GM12878 (cell line): Measurements from ENCODE around the gene ATP6V0D1.

Experiments used
- BHLHE40 ChIP-seq, 2 experiments: fragments of 450-650 bp in 1 of 2; IDR thresholded peaks; 2 replicates each; pipeline ENCODE4 v1.6.1; 2011 to 2017; ENCODE audit warnings: low read depth in 2 of 2, borderline replicate concordance in 1 of 2, improper control_type of control experiment in 1 of 2, low read length in 1 of 2, mild to moderate bottlenecking in 1 of 2
- CHD2 ChIP-seq: IDR thresholded peaks from 2 replicates; pipeline ENCODE4 v1.6.1; 2011; ENCODE audit warnings: low read depth, low read length, improper control_type of control experiment, borderline replicate concordance
- CTCF ChIP-seq, 3 experiments: IDR thresholded peaks in 2 of 3; conservative IDR thresholded peaks in 1 of 3; 2 replicates each; pipeline ENCODE4 v1.5.1; 2011; ENCODE audit warnings: low read depth in 3 of 3, low read length in 3 of 3, mild to moderate bottlenecking in 3 of 3, control low read depth in 2 of 3, moderate library complexity in 2 of 3, inconsistent platforms in 1 of 3, mixed read lengths in 1 of 3; ENCODE audit not compliant: control insufficient read depth in 2 of 3, insufficient read depth in 1 of 3; ENCODE audit errors: extremely low read depth in 1 of 3
- EGR1 ChIP-seq, 2 experiments: IDR thresholded peaks; 1 replicate in 1 of 2; 2 replicates in 1 of 2; pipeline ENCODE4 v1.6.1; 2011 to 2012; ENCODE audit warnings: low read depth in 2 of 2, low read length in 2 of 2, borderline replicate concordance in 1 of 2, mild to moderate bottlenecking in 1 of 2, moderate library complexity in 1 of 2
- NR2C1 ChIP-seq: fragments of 450-650 bp; IDR thresholded peaks from 2 replicates; pipeline ENCODE4 v1.6.1; 2017; ENCODE audit warnings: antibody characterized with exemption, mild to moderate bottlenecking, moderate library complexity
- POU2F2 ChIP-seq: IDR thresholded peaks from 3 replicates; pipeline ENCODE4 v1.6.1; 2011; ENCODE audit warnings: low read depth, mild to moderate bottlenecking, low read length, borderline replicate concordance
- SIN3A ChIP-seq: IDR thresholded peaks from 2 replicates; pipeline ENCODE4 v1.6.1; 2012; ENCODE audit warnings: low read depth, low read length, improper control_type of control experiment
- TF ChIP-seq, protein P1 (sequence below): IDR thresholded peaks from 2 replicates; pipeline ENCODE4 v1.6.1; 2011; ENCODE audit warnings: borderline replicate concordance, low read depth, mild to moderate bottlenecking, moderate library complexity, mixed read lengths, low read length; ENCODE audit not compliant: insufficient read depth; ENCODE audit errors: extremely low read length

DNA sequence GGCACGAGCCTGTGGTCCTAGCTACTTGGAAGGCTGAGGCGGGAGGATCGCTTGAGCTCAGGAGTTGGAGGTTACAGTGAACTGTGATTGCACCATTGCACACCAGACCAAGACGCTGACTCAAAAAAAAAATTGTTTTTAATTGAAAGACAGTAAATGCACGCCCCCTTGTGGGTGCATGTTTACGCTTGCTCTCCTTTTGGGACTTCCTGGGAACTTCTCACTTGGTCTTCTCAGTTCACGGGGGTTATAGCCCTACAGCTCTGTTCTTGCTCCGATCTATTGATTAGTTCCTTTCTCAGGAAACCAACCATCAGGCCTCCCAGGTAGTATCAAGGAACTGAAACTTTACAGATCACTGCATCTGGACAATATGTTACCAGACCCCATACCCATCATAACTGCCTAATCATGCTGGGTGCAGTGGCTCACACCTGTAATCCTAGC lies 33.4 kb upstream of the ATP6V0D1 start:
- TF ChIP-seq POU2F2 = 0 out of 3 replicates have a peak, but pooled peaks have one; percentile 43
- peak; percentile 66 to 82 (median 71); a peak in 5 of 6 replicates for TF ChIP-seq CTCF (IDR thresholded peaks at IDR 0.05 in 2 of 3, conservative IDR thresholded peaks at IDR 0.05 in 1 of 3; ENCODE audit: control insufficient read depth in 2 of 3, extremely low read depth in 1 of 3, insufficient read depth in 1 of 3, low read depth in 3 of 3, low read length in 3 of 3)
- no peak for TF ChIP-seq CHD2
- TF ChIP-seq, protein P1, sequence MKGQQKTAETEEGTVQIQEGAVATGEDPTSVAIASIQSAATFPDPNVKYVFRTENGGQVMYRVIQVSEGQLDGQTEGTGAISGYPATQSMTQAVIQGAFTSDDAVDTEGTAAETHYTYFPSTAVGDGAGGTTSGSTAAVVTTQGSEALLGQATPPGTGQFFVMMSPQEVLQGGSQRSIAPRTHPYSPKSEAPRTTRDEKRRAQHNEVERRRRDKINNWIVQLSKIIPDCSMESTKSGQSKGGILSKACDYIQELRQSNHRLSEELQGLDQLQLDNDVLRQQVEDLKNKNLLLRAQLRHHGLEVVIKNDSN = no peak
- no peak for TF ChIP-seq SIN3A
- TF ChIP-seq NR2C1 = no peak
- TF ChIP-seq BHLHE40 (IDR thresholded peaks at IDR 0.05; ENCODE audit: borderline replicate concordance in 1 of 2, low read depth in 2 of 2, low read length in 1 of 2) = peak in 1 of 2 experiments; percentile 35; a peak in 1 of 4 replicates
- TF ChIP-seq EGR1 (IDR thresholded peaks at IDR 0.05; ENCODE audit: borderline replicate concordance in 1 of 2, low read depth in 2 of 2, low read length in 2 of 2) = no peak
